Measurements from ENCODE around the gene DLG5. TPM values are rescaled to one million over a fixed set of nuclear protein-coding genes. Genes with fewer than 3 reads are reported as not detected.

The DLG5 gene
- total RNA-seq, 4 donors from 2014 or later, result 28.6 to 51.2 (median 40.3) TPM

DNA sequence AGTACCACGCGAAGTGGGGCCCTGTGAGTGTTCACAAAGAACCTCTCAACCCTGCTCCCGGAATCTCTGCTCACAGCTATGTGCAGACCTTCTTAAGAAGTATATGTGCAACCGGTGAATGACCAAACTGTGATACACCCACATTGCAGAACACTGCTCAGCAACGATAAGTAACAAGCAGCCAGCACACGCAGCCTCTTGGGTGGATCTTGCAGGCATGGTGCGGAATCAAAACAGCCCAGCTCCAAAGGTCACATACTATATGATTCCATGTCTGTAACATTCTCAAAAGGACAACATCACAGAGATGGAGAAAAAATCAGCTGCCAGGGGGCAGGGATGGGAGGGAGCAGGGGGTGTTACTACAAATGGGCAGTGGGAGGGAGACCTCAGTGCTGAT lies 101.6 kb downstream of the DLG5 start:
- TF ChIP-seq POLR2A (IDR thresholded peaks at IDR 0.05), result no peak
- TF ChIP-seq, protein P1, sequence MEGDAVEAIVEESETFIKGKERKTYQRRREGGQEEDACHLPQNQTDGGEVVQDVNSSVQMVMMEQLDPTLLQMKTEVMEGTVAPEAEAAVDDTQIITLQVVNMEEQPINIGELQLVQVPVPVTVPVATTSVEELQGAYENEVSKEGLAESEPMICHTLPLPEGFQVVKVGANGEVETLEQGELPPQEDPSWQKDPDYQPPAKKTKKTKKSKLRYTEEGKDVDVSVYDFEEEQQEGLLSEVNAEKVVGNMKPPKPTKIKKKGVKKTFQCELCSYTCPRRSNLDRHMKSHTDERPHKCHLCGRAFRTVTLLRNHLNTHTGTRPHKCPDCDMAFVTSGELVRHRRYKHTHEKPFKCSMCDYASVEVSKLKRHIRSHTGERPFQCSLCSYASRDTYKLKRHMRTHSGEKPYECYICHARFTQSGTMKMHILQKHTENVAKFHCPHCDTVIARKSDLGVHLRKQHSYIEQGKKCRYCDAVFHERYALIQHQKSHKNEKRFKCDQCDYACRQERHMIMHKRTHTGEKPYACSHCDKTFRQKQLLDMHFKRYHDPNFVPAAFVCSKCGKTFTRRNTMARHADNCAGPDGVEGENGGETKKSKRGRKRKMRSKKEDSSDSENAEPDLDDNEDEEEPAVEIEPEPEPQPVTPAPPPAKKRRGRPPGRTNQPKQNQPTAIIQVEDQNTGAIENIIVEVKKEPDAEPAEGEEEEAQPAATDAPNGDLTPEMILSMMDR (IDR thresholded peaks at IDR 0.05 in 4 of 5, conservative IDR thresholded peaks at IDR 0.05 in 1 of 5), result no peak
- Histone ChIP-seq H3K27me3 (no peaks in the 10 kb centered on the region), H3K36me3 (peaks cover 0 to 75% of the 10 kb centered on the region in 2 donors), H3K9me3 (no peaks in the 10 kb centered on the region), H3K4me1 (peaks cover 6 to 8% of the 10 kb centered on the region in 2 donors), H3K4me3 (no peak overlapping the region), H3K27ac (no peak overlapping the region)
- in situ Hi-C loops (cut with MboI; ENCODE audit: low sequenced_read_pairs in 4 of 4) (no loop called here), intact Hi-C loops (cut with DNase I; ENCODE audit: low total_unique reads) (no loop called here)
- DNase-seq, result no peak
- no peak for ATAC-seq

DNA sequence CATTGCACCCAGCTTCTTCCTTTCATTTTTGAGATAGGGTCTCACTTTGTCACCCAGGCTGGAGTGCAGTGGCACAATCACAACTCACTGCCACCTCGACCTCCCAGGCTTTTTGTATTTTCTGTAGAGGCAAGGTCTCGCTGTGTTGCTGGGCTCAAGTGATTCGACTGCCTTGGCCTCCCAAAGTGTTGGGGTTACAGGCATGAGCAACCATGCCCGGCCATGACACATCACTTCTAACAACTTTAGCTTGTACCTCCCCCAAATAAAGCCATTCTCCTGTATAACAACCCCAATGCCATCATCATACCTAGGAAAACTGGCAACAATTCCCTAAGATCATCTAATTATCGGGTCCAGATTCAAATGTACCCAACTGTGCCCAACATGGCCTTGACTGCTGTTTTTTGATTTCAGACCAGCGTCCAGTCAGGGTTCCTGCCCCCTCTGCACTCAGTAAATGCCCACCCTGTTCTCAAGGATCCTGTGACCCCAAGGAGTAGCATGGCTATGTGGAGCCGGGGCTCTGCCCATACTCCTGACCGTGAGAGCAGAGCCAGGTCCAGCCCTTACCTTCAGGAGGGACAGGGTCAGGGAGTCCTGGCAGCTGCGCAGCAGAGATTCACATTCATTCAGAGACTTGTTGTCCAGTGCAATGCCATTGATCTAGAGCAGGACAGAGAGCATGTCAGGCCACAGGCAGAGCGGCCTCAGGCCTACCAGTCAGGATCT lies 102.6 kb downstream of the DLG5 start:
- Histone ChIP-seq H3K36me3 (peaks cover 0 to 75% of the 10 kb centered on the region in 2 donors), H3K27me3 (no peaks in the 10 kb centered on the region), H3K9me3 (no peaks in the 10 kb centered on the region), H3K4me3 (no peak overlapping the region), H3K27ac (no peak overlapping the region), H3K4me1 (peaks cover 6 to 8% of the 10 kb centered on the region in 2 donors)
- in situ Hi-C loops (cut with MboI; ENCODE audit: low sequenced_read_pairs in 4 of 4) (no loop called here), intact Hi-C loops (cut with DNase I; ENCODE audit: low total_unique reads) (no loop called here)
- DNase-seq (no peak), ATAC-seq (no peak)
- no peak for TF ChIP-seq POLR2A (IDR thresholded peaks at IDR 0.05)
- TF ChIP-seq, protein P1 (IDR thresholded peaks at IDR 0.05 in 4 of 5, conservative IDR thresholded peaks at IDR 0.05 in 1 of 5), result no peak

DNA sequence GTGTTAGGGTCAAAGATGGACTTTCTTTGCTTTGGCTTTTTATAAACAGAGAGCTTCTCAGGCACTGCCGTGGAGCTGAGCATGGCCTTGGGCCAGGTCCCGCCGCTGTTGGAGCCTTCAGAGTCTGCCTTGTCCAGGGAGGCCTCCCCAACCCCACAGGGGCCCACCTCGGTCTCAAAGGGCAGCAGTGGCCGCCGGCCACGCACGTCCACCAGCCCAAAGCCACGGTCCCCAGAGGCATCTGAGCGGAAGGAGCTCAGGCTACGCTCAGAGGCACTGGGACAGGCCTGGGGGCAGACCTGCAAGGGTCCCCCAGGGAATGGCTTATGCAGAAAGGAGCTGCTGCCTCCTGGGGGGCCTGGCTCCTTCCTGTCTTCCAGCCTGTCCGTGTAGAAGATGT lies 105.0 kb downstream of the DLG5 start:
- Histone ChIP-seq H3K4me3 (no peak overlapping the region), H3K9me3 (no peaks in the 10 kb centered on the region), H3K27me3 (no peaks in the 10 kb centered on the region), H3K27ac (no peak overlapping the region), H3K4me1 (no peaks in the 10 kb centered on the region), H3K36me3 (peaks cover 0 to 89% of the 10 kb centered on the region in 2 donors)
- intact Hi-C loops (cut with DNase I; ENCODE audit: low total_unique reads), result no loop called here
- DNase-seq (no peak), ATAC-seq (no peak)
- no peak for TF ChIP-seq POLR2A (IDR thresholded peaks at IDR 0.05)
- TF ChIP-seq, protein P1 (IDR thresholded peaks at IDR 0.05 in 4 of 5, conservative IDR thresholded peaks at IDR 0.05 in 1 of 5), result no peak
- in situ Hi-C loops (cut with MboI; ENCODE audit: low sequenced_read_pairs in 4 of 4), result no loop called here

DNA sequence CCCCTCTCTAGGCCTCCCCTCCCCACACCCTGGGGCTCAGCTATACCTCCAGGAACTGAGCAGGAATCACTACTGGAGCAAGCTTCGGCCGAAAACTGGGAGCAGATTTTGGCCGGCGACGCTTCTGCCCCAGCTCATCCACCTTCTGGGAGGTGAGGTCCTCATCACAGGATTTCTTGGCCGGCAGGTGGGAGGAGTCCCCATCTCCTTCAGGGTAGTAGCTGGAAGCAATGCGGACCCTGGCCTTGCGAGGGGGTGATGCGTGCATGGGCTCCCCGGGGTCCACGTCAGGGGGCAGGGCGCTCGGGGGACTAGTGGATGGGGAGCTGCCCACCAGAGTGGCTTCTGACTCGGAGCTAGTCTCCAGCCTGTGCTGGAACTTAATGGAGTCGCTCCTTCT lies 105.5 kb downstream of the DLG5 start:
- H3K9me3 ChIP-seq, result no peaks in the 10 kb centered on the region
- TF ChIP-seq, protein P1 (IDR thresholded peaks at IDR 0.05 in 4 of 5, conservative IDR thresholded peaks at IDR 0.05 in 1 of 5), result no peak
- no peak for TF ChIP-seq POLR2A (IDR thresholded peaks at IDR 0.05)
- ATAC-seq, result no peak
- H3K36me3 ChIP-seq, result peaks cover 0 to 89% of the 10 kb centered on the region in 2 donors
- H3K4me1 ChIP-seq, result no peaks in the 10 kb centered on the region
- in situ Hi-C loops (cut with MboI; ENCODE audit: low sequenced_read_pairs in 4 of 4), result no loop called here
- intact Hi-C loops (cut with DNase I; ENCODE audit: low total_unique reads), result no loop called here
- DNase-seq, result no peak
- H3K27me3 ChIP-seq, result no peaks in the 10 kb centered on the region
- no peak overlapping the region for H3K4me3 ChIP-seq
- no peak overlapping the region for H3K27ac ChIP-seq

Measured in gastrocnemius medialis (tissue), 4 donors.